Mesodermal cell (in vitro differentiated cells): ENCODE results near the gene IL12RB1.

Experiments used
- H3K27ac ChIP-seq: 2 replicates; pipeline ENCODE4 v1.7.0; 2013; ENCODE audit warnings: mild to moderate bottlenecking, low read depth, low read length, moderate library complexity; ENCODE audit not compliant: severe bottlenecking
- H3K36me3 ChIP-seq: 2 replicates; pipeline ENCODE4 v1.7.1; 2013; ENCODE audit warnings: mild to moderate bottlenecking, low read length, moderate library complexity; ENCODE audit not compliant: control insufficient read depth, insufficient read depth
- H3K4me1 ChIP-seq: one replicate; pipeline ENCODE4 v1.7.1; 2013; ENCODE audit warnings: mild to moderate bottlenecking, low read length; ENCODE audit not compliant: insufficient read depth, control insufficient read depth, poor library complexity, severe bottlenecking
- H3K4me3 ChIP-seq: 2 replicates; pipeline ENCODE4 v1.7.0; 2013; ENCODE audit warnings: low read length, control low read depth, mild to moderate bottlenecking; ENCODE audit not compliant: insufficient read depth, poor library complexity, severe bottlenecking; ENCODE audit errors: extremely low read depth
- H3K9me3 ChIP-seq: 2 replicates; pipeline ENCODE4 v1.7.1; 2013; ENCODE audit warnings: mild to moderate bottlenecking, low read length, moderate library complexity; ENCODE audit not compliant: control insufficient read depth
- WGBS, 2 experiments: methylation state at CpG; one replicate each; pipeline ENCODE4 v1.1.5; 2013; ENCODE audit warnings: missing lambda C conversion rate in 2 of 2; ENCODE audit not compliant: insufficient coverage in 2 of 2; 5-methylcytosine and 5-hydroxymethylcytosine counted together

Gene IL12RB1

DNA sequence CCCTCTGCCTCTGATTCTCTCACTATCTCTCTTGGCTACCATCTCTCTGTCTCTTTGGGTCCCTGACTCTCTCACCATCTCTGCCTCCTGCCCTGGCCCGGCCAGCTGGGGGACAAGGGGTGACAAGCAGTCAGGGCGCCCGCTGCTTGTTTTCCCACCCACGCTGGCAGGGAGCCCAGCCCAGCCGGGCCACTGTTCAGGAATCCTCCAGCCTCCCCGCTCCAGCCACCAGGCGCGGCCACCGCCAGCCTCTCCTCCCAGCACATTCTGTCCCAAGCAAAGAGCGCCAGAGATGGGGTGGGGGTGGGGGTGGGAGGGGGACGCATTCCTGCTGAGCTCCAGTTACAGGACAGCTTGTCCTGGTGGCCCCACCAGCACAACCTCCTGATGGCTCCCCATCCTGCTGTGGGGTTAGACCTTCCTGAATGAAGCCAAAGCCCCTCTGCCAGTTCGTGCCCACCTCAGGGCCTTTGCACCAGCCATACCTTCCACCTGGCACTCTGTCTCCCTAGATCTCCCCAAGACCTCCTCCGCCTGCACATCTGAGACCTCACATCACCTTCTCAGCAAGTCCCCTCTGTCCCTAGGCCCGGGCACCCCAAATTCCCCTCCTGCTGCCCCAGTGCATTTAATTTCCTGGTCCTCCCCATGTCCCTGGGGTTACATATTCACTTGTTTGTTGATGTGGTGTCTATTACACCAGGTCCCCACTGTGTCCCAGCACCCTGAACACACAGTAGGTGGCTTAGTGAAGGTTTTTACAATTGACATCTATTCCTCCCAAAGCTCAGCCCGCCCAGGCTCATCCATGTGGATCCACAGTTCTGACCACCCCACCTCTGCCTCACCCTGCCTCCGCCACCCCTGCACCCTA is 66.3 kb downstream of the IL12RB1 start:
- Histone ChIP-seq H3K9me3 (no peaks in the 10 kb centered on the region), H3K27ac (no peak overlapping the region), H3K4me3 (no peak overlapping the region), H3K4me1 (peaks cover 11% of the 10 kb centered on the region), H3K36me3 (no peaks in the 10 kb centered on the region)
- WGBS, 2 experiments = 98% methylated on average over 4 to 8 of the region's 16 CpGs

DNA sequence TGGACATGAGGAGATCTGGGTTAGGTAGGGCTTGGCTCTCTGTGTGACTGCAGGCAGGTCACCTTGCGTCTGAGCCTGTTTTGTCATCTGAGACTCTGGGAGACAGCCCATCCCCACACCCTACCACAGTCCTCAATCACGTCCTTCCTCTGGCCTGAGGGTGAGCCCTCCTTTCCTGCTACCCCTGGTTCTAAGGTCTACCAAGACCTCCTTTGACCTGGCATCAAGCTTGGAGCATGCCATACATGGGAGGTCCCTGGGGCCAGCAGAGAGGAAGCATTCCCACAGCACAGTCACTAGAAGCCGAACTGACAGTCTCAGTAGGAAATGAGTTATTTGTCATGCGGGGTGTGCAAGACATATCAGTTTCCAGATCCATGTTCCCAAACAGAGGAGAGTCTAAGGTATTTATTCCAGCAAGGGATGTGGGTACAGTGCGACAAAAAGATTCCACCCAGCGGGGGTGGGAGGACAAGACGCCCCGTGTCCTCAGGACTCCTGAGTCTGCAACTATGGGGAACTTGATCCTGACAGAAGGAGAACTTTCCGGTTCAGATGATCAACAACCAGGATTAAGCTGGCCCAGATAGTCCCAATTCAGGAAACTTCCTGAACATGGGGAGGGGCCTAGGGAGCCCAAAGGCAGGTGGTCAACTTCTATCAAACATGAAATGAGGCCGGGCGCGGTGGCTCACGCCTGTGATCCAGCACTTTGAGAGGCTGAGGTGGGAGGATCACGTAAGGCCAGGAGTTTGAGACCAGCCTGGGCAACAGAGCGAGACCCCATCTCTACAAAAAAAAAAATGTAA is 69.3 kb downstream of the IL12RB1 start:
- no peaks in the 10 kb centered on the region for H3K9me3 ChIP-seq
- H3K27ac ChIP-seq = no peak overlapping the region
- 88 to 90% methylated on average over 13 to 15 of the region's 15 CpGs for WGBS, 2 experiments
- H3K36me3 ChIP-seq = no peaks in the 10 kb centered on the region
- peaks cover 4% of the 10 kb centered on the region for H3K4me1 ChIP-seq
- no peak overlapping the region for H3K4me3 ChIP-seq

DNA sequence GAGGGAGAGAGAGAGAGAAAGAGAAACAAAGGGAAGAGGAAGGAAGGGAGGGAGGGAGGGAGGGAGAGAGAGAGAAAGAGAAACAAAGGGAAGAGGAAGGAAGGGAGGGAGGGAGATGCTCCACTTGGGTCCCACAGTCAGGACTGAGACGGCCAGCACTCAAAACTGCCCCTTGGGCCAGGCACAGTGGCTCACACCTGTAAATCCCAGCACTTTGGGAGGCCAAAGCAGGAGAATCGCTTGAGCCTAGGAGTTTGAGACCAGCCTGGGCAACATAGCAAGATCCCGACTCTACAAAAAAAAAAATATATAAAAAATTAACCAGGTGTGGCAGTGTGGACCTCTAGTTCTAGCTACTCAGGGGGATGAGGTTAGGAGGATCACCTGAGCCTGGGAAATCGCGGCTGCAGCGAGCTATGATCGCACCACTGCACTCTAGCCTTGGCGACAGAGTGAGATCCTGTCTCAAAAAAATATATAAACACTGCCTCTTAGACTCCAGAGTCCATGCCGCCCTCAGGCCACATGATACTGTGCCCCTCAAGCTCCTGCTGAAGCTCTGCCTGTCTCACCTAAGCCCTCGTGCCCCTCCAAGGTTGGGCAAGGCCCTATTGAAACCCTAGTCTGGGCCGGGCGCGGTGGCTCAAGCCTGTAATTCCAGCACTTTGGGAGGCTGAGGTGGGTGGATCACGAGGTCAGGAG is 70.4 kb downstream of the IL12RB1 start:
- WGBS, 2 experiments = 87 to 91% methylated on average over 9 to 13 of the region's 14 CpGs
- Histone ChIP-seq H3K36me3 (no peaks in the 10 kb centered on the region), H3K4me1 (no peaks in the 10 kb centered on the region)

GRCh38 chr19:18014197-18014596 is 72.5 kb downstream of the IL12RB1 start:
- H3K36me3 ChIP-seq = peaks cover 12% of the 10 kb centered on the region
- H3K27ac ChIP-seq = no peak overlapping the region
- WGBS, 2 experiments = 80 to 92% methylated on average over 3 to 5 of the region's 6 CpGs
- H3K4me1 ChIP-seq = peaks cover 3% of the 10 kb centered on the region
- H3K4me3 ChIP-seq = no peak overlapping the region
- H3K9me3 ChIP-seq = no peaks in the 10 kb centered on the region

More for the DNA sequence above, 70.4 kb downstream of the IL12RB1 start:
- Histone ChIP-seq H3K9me3 (no peaks in the 10 kb centered on the region), H3K4me3 (no peak overlapping the region), H3K27ac (no peak overlapping the region)

GRCh38 chr19:18013210-18014111 is 73.3 kb downstream of the IL12RB1 start:
- Histone ChIP-seq H3K27ac (no peak overlapping the region), H3K36me3 (peaks cover 12% of the 10 kb centered on the region), H3K4me1 (peaks cover 6% of the 10 kb centered on the region), H3K4me3 (no peak overlapping the region), H3K9me3 (no peaks in the 10 kb centered on the region)
- WGBS, 2 experiments = 78 to 80% methylated on average over 15 to 16 of the region's 17 CpGs

- H3K9me3 ChIP-seq = peaks cover 4% of the 10 kb centered on the region
- WGBS, 2 experiments = 96 to 97% methylated on average over 11 of the region's 11 CpGs
- peaks cover 12% of the 10 kb centered on the region for H3K36me3 ChIP-seq
- H3K4me1 ChIP-seq = peaks cover 9% of the 10 kb centered on the region
- H3K27ac ChIP-seq = no peak overlapping the region
- H3K4me3 ChIP-seq = no peak overlapping the region
Measured at GRCh38 chr19:18010149-18010548, 76.6 kb downstream of the IL12RB1 start.

- 94 to 96% methylated on average over 31 to 35 of the region's 37 CpGs for WGBS, 2 experiments
- no peak overlapping the region for H3K27ac ChIP-seq
- H3K9me3 ChIP-seq = peaks cover 4% of the 10 kb centered on the region
- peaks cover 12% of the 10 kb centered on the region for H3K36me3 ChIP-seq
- no peak overlapping the region for H3K4me3 ChIP-seq
- H3K4me1 ChIP-seq = peaks cover 9% of the 10 kb centered on the region
Measured at GRCh38 chr19:18009412-18010066, 77.2 kb downstream of the IL12RB1 start.
